MCF 10A (cell line): Measurements from ENCODE around the gene ZGPAT. TPM values are rescaled to one million over a fixed set of nuclear protein-coding genes. Genes with fewer than 3 reads are reported as not detected.

Experiments used
- BruUV-seq: library from RNA; stranded (reverse); fragments of 400-500 nt; replicated peaks from 2 replicates; lab custom pipeline; 2021; lab: Mats Ljungman, UMichigan
- CTCF ChIA-PET: fragments of 300-600 bp; sonication (Branson Sonifier 250); formaldehyde crosslinking; extraction: SDS; loops from one replicate; lab custom pipeline; 2021; ENCODE audit warnings: antibody characterized with exemption, inconsistent platforms; lab: Yijun Ruan, JAX
- POLR2A ChIA-PET: fragments of 300-600, 350-650 bp; sonication (Branson Sonifier 250); formaldehyde crosslinking; extraction: SDS; loops from one replicate; lab custom pipeline; 2020; ENCODE audit warnings: antibody characterized with exemption, inconsistent platforms; lab: Yijun Ruan, JAX
- DNase-seq: peaks from one replicate; pipeline ENCODE4 v3.0.0-alpha.2; 2018; ENCODE audit not compliant: unreplicated experiment
- H3K27ac Mint-ChIP-seq: one replicate; pipeline ENCODE4 v1.8.0; 2022; ENCODE audit warnings: mild to moderate bottlenecking, low read depth, mixed read lengths; ENCODE audit not compliant: unreplicated experiment
- H3K27me3 Mint-ChIP-seq: one replicate; pipeline ENCODE4 v1.8.0; 2022; ENCODE audit warnings: mixed read lengths; ENCODE audit not compliant: insufficient read depth, unreplicated experiment
- H3K36me3 Mint-ChIP-seq: one replicate; pipeline ENCODE4 v1.8.0; 2022; ENCODE audit warnings: mild to moderate bottlenecking, moderate library complexity, mixed read lengths; ENCODE audit not compliant: insufficient read depth, unreplicated experiment
- H3K4me1 Mint-ChIP-seq: one replicate; pipeline ENCODE4 v1.8.0; 2022; ENCODE audit warnings: mixed read lengths; ENCODE audit not compliant: insufficient read depth, unreplicated experiment
- H3K4me3 Mint-ChIP-seq: one replicate; pipeline ENCODE4 v1.8.0; 2022; ENCODE audit warnings: mild to moderate bottlenecking, moderate library complexity, mixed read lengths; ENCODE audit not compliant: unreplicated experiment
- H3K9me3 Mint-ChIP-seq: one replicate; pipeline ENCODE4 v1.8.0; 2022; ENCODE audit warnings: mixed read lengths; ENCODE audit not compliant: unreplicated experiment
- intact Hi-C: fragments of 100-400 bp; cut with micrococcal nuclease; formaldehyde crosslinking; loops from 2 replicates; pipeline ENCODE4 v1.14.1; 2022
- total RNA-seq: library from RNA; stranded (reverse); gene quantifications from 2 replicates; pipeline ENCODE4 v1.2.3, GENCODE V29; 2022
- TF ChIP-seq, protein P1 (sequence below): fragments of 200-600 bp; IDR thresholded peaks from one replicate; pipeline ENCODE4 v1.8.0; 2022; ENCODE audit warnings: antibody characterized with exemption, mild to moderate bottlenecking; ENCODE audit not compliant: unreplicated experiment

The ZGPAT gene
- total RNA-seq, 1 experiment from 2014 or later = 19.5 TPM

DNA sequence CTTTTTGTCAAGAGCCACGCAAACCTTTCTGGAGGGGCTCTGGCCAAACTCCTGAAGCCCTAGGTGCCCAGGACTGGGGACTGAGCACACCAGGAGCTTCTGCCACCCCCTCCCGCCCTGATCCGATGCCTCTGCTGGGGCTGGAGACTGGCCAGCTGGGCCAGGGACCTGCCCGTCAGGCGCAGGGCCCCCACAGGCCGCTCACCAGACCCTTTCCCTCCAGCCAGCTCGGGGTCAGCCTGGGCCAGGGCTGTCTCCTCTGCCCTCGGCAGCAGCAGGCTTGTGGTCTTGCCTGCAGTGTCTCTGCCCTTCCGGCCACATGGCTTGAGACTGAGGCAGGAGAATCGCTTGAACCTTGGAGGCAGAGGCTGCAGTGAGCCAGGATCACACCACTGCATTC, 35.2 kb upstream of the ZGPAT start:
- no peak overlapping the region for H3K4me3 Mint-ChIP-seq
- intact Hi-C loops = no loop called here
- H3K27ac Mint-ChIP-seq = no peak overlapping the region
- TF ChIP-seq, protein P1, sequence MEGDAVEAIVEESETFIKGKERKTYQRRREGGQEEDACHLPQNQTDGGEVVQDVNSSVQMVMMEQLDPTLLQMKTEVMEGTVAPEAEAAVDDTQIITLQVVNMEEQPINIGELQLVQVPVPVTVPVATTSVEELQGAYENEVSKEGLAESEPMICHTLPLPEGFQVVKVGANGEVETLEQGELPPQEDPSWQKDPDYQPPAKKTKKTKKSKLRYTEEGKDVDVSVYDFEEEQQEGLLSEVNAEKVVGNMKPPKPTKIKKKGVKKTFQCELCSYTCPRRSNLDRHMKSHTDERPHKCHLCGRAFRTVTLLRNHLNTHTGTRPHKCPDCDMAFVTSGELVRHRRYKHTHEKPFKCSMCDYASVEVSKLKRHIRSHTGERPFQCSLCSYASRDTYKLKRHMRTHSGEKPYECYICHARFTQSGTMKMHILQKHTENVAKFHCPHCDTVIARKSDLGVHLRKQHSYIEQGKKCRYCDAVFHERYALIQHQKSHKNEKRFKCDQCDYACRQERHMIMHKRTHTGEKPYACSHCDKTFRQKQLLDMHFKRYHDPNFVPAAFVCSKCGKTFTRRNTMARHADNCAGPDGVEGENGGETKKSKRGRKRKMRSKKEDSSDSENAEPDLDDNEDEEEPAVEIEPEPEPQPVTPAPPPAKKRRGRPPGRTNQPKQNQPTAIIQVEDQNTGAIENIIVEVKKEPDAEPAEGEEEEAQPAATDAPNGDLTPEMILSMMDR = no peak
- DNase-seq = no peak
- POLR2A ChIA-PET = interaction anchor here (0.7 to 1.9 kb wide), 3 partner anchors 10 to 192 kb away, joined by 4 to 10 read pairs (median 6); partner anchors contain the start of genes RTEL1 and TPD52L2
- no peaks in the 10 kb centered on the region for H3K27me3 Mint-ChIP-seq
- H3K36me3 Mint-ChIP-seq = peaks cover 17% of the 10 kb centered on the region
- no TSS peak for BruUV-seq
- CTCF ChIA-PET = no interaction called here
- no peaks in the 10 kb centered on the region for H3K4me1 Mint-ChIP-seq
- no peaks in the 10 kb centered on the region for H3K9me3 Mint-ChIP-seq

DNA sequence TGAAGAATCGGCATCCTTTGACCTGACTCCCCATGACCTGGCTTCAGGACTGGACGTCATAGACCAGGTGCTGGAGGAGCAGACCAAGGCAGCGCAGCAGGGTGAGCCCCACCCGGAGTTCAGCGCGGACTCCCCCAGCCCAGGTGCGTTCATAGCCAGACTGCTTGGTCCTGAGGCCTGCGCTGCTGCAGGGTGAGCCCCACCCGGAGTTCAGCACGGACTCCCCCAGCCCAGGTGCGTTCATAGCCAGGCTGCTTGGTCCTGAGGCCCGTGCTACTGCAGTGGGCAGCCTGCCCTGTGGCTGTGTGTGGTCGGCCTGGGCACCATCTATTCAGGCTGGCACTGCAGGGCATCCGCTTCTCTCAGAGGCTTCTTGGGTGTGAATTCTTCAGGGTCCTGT, 33.9 kb upstream of the ZGPAT start:
- ChIA-PET CTCF (no interaction called here), POLR2A (interaction anchor here (0.6 kb wide), 1 partner anchor 186 kb away, joined by 3 read pairs; no protein-coding TSS in a partner anchor)
- TF ChIP-seq, protein P1 = no peak
- Mint-ChIP-seq H3K27me3 (no peaks in the 10 kb centered on the region), H3K9me3 (no peaks in the 10 kb centered on the region), H3K4me3 (no peak overlapping the region), H3K36me3 (peaks cover 17% of the 10 kb centered on the region), H3K4me1 (no peaks in the 10 kb centered on the region), H3K27ac (no peak overlapping the region)
- BruUV-seq = no TSS peak
- DNase-seq = no peak
- intact Hi-C loops = no loop called here

DNA sequence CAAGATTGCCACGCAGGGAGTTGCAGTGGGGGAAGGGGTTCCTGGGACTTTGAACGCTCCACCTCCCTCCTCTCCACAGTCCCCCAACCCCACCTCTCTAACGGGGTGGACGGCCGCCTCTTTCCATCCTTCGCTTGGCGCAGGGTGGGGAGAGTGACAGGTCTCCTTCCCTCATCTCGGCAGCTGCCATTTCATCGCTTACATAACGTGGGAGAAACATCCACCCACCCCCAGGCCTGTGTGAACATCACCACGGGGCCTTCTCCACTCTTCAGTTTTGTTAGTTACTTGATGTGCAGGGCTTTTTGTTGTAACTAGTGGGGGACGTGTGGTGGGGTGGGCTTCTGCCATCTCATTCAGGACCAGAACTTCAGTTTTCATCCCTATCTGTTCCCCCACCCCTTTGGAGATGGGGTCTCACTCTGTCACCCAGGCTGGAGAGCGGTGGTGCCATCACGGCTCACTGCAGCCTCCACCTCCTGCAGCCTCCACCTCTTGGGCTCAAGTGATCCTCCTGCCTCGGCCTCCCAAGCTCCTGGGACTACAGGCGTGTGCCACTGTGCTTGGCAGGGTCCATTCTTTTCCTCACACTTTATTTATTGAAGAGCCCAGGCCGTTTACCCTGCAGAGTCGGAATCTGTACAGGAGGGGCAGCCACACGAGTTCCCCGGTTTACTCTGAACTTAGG, 32.0 kb upstream of the ZGPAT start:
- POLR2A ChIA-PET = no interaction called here
- Mint-ChIP-seq H3K4me3 (no peak overlapping the region), H3K4me1 (no peaks in the 10 kb centered on the region), H3K36me3 (peaks cover 11% of the 10 kb centered on the region), H3K9me3 (no peaks in the 10 kb centered on the region), H3K27ac (no peak overlapping the region), H3K27me3 (no peaks in the 10 kb centered on the region)
- no peak for DNase-seq
- intact Hi-C loops = no loop called here
- TF ChIP-seq, protein P1 = no peak
- CTCF ChIA-PET = interaction anchor here (0.6 kb wide), 1 partner anchor 89 kb away, joined by 4 read pairs; no protein-coding TSS in a partner anchor
- BruUV-seq = no TSS peak

GRCh38 chr20:63678071-63678470, 29.8 kb upstream of the ZGPAT start:
- H3K9me3 Mint-ChIP-seq = no peaks in the 10 kb centered on the region
- DNase-seq = no peak
- H3K4me1 Mint-ChIP-seq = peaks cover 6% of the 10 kb centered on the region
- POLR2A ChIA-PET = interaction anchor here (0.8 kb wide), 1 partner anchor 20 kb away, joined by 3 read pairs; the partner anchor contains the start of gene RTEL1
- no peak overlapping the region for H3K27ac Mint-ChIP-seq
- intact Hi-C loops = no loop called here
- no TSS peak for BruUV-seq
- no peak overlapping the region for H3K4me3 Mint-ChIP-seq
- H3K36me3 Mint-ChIP-seq = peaks cover 16% of the 10 kb centered on the region
- CTCF ChIA-PET = interaction anchor here (0.6 kb wide), 1 partner anchor 209 kb away, joined by 3 read pairs; no protein-coding TSS in a partner anchor
- TF ChIP-seq, protein P1 = no peak
- H3K27me3 Mint-ChIP-seq = no peaks in the 10 kb centered on the region
